ENCODE results near the gene PSMB5. TPM values are rescaled to one million over a fixed set of nuclear protein-coding genes. Genes with fewer than 3 reads are reported as not detected.

PSMB5 gene
- total and polyA plus RNA-seq, 9 of the 15 experiments (the other 6 are each of a cell fraction or from before 2014, with no cell fraction given) = 198 to 1,870 (median 269) TPM

DNA sequence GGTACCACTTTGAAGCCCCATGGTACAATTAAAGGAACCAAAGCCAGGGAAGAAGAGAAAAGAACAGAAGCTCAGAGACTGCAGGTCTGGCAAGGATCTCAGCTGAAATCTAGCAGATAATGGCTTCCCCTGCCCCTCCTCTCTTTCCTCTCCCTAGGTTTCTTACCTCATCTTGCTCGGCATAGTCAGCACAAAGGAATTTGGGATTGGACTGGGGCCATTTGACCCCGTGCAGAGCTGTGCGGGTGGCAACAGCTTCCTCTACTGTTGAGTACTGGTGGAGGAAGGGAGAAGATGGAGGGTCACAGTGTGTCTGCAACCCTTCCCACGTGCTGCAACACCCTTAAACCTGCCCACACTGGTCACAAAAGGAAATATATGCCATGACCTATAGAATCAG is 27.3 kb upstream of the PSMB5 start:
- H3K9me3 ChIP-seq (replicated peaks; ENCODE audit: control insufficient read depth, insufficient read depth, low read depth, low read length) = no peaks in the 10 kb centered on the region
- DNase-seq (ENCODE audit: extremely low read depth in 1 of 4, low spot score in 3 of 4) (no peak), ATAC-seq (no peak), FAIRE-seq (no peak)
- H3K27ac ChIP-seq (ENCODE audit: extremely low read depth, low read depth, low read length) = no peak overlapping the region; the same call in 2 of the 3 replicates
- CTCF ChIA-PET (ENCODE audit: low intra/inter-chr PET ratio) = no interaction called here
- H3K9ac ChIP-seq (ENCODE audit: insufficient read depth in 1 of 2, low read depth in 2 of 2, low read length in 2 of 2) = no peak overlapping the region
- no TSS peak for BruUV-seq (replicated peaks)
- intact Hi-C loops (cut with micrococcal nuclease) = no loop called here
- H3K9me1 ChIP-seq (ENCODE audit: control insufficient read depth, insufficient read depth, low read length) = peaks cover 5% of the 10 kb centered on the region
- H3K36me3 ChIP-seq (ENCODE audit: control insufficient read depth, insufficient read depth, low read length) = peaks cover 80% of the 10 kb centered on the region
- no peak overlapping the region for H2AFZ ChIP-seq (ENCODE audit: low read depth, low read length)
- in situ Hi-C loops (cut with MboI) = no loop called here
- WGBS (ENCODE audit: insufficient coverage, low coverage, missing lambda C conversion rate) = 25% methylated on average over 4 of the region's 4 CpGs
- peaks cover 2 to 17% of the 10 kb centered on the region in 2 experiments; a peak in 4 of 5 replicates for H3K4me1 ChIP-seq (replicated peaks in 1 of 2; ENCODE audit: control insufficient read depth in 2 of 2, insufficient read depth in 2 of 2, low read length in 2 of 2)
- H3K4me3 ChIP-seq = no peak overlapping the region
- 0 out of 2 replicates have a peak, but pooled peaks cover 2% of the 10 kb centered on the region for H4K20me1 ChIP-seq (replicated peaks; ENCODE audit: control insufficient read depth, insufficient read depth, low read length)
- POLR2A ChIA-PET = interaction anchor here (1.1 to 1.8 kb wide), 3 partner anchors 8 to 67 kb away, joined by 4 to 10 read pairs (median 5); partner anchors contain the start of genes ACIN1 and C14orf119
- no peaks in the 10 kb centered on the region for H3K27me3 ChIP-seq (ENCODE audit: control insufficient read depth in 2 of 2, insufficient read depth in 2 of 2, low read length in 2 of 2)
- peaks cover 17% of the 10 kb centered on the region for H3K79me2 ChIP-seq (ENCODE audit: control insufficient read depth, insufficient read depth, low read length)
- H3K4me2 ChIP-seq (ENCODE audit: insufficient read depth, low read length) = no peak overlapping the region
- peak; percentile 73 for TF ChIP-seq BHLHE40 (IDR thresholded peaks at IDR 0.05; ENCODE audit: low read length)
- peak; percentile 56; the same call in 1 of the 2 replicates for TF ChIP-seq JUND (IDR thresholded peaks at IDR 0.05; ENCODE audit: borderline replicate concordance, low read depth, low read length)
- TF ChIP-seq JUND (tag; IDR thresholded peaks at IDR 0.05; ENCODE audit: borderline replicate concordance, low read depth, low read length) = peak; percentile 32; the same call in 1 of the 3 replicates
- TF ChIP-seq ATF1 (CRISPR knock-in tag; IDR thresholded peaks at IDR 0.05) = no peak
- TF ChIP-seq ATF1 (tag; IDR thresholded peaks at IDR 0.05) = no peak
- TF ChIP-seq, protein P1, sequence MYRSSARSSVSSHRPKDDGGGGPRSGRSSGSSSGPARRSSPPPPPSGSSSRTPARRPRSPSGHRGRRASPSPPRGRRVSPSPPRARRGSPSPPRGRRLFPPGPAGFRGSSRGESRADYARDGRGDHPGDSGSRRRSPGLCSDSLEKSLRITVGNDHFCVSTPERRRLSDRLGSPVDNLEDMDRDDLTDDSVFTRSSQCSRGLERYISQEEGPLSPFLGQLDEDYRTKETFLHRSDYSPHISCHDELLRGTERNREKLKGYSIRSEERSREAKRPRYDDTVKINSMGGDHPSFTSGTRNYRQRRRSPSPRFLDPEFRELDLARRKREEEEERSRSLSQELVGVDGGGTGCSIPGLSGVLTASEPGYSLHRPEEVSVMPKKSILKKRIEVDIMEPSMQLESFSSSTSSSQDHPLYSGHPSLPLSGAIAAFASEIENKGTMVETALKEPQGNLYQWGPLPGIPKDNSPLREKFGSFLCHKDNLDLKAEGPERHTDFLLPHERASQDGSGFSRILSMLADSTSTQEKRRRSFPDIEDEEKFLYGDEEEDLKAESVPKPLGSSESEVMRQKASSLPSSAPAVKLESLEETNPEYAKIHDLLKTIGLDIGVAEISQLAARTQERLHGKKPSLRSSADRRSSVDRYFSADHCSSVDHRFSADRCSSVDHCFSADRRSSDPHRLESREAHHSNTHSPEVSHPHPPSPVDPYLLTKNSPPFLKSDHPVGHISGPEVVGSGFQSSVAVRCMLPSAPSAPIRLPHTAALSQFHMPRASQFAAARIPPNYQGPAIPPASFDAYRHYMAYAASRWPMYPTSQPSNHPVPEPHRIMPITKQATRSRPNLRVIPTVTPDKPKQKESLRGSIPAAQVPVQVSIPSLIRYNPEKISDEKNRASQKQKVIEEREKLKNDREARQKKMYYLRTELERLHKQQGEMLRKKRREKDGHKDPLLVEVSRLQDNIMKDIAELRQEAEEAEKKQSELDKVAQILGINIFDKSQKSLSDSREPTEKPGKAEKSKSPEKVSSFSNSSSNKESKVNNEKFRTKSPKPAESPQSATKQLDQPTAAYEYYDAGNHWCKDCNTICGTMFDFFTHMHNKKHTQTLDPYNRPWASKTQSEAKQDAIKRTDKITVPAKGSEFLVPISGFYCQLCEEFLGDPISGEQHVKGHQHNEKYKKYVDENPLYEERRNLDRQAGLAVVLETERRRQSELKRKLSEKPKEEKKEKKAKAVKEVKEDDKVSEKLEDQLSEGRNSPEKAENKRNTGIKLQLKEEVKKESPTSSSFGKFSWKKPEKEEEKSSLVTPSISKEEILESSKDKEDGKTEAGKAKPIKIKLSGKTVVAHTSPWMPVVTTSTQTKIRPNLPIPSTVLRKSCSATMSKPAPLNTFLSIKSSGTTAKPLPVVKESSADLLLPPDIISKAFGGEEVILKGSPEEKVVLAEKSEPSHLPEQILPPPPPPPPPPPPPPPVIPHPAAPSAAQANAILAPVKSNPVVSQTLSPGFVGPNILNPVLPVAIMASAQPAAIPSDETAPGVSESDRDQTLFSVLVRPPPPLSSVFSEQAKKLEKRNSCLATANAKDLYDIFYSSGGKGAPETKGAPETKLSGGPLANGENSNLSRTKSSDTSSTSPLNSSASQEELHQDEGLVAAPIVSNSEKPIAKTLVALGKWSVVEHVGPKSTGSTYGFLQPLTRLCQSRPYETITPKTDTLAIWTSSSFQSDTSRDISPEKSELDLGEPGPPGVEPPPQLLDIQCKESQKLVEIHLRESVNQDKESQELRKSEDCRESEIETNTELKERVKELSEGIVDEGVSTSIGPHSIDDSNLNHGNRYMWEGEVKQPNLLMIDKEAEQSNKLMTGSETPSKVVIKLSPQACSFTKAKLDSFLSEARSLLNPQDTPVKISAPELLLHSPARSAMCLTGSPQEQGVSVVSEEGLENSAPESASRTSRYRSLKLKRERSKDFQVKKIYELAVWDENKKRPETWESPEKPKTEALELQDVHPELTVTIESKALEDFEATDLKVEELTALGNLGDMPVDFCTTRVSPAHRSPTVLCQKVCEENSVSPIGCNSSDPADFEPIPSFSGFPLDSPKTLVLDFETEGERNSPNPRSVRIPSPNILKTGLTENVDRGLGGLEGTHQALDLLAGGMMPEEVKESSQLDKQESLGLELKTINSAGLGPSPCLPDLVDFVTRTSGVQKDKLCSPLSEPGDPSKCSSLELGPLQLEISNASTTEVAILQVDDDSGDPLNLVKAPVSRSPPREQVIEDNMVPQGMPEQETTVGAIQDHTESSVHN (IDR thresholded peaks at IDR 0.05; ENCODE audit: borderline replicate concordance in 1 of 2, low read depth in 1 of 2) = no peak
- TF ChIP-seq SP1 (CRISPR knock-in tag; IDR thresholded peaks at IDR 0.05) = no peak
- TF ChIP-seq, protein P2, sequence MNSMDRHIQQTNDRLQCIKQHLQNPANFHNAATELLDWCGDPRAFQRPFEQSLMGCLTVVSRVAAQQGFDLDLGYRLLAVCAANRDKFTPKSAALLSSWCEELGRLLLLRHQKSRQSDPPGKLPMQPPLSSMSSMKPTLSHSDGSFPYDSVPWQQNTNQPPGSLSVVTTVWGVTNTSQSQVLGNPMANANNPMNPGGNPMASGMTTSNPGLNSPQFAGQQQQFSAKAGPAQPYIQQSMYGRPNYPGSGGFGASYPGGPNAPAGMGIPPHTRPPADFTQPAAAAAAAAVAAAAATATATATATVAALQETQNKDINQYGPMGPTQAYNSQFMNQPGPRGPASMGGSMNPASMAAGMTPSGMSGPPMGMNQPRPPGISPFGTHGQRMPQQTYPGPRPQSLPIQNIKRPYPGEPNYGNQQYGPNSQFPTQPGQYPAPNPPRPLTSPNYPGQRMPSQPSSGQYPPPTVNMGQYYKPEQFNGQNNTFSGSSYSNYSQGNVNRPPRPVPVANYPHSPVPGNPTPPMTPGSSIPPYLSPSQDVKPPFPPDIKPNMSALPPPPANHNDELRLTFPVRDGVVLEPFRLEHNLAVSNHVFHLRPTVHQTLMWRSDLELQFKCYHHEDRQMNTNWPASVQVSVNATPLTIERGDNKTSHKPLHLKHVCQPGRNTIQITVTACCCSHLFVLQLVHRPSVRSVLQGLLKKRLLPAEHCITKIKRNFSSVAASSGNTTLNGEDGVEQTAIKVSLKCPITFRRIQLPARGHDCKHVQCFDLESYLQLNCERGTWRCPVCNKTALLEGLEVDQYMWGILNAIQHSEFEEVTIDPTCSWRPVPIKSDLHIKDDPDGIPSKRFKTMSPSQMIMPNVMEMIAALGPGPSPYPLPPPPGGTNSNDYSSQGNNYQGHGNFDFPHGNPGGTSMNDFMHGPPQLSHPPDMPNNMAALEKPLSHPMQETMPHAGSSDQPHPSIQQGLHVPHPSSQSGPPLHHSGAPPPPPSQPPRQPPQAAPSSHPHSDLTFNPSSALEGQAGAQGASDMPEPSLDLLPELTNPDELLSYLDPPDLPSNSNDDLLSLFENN (IDR thresholded peaks at IDR 0.05; ENCODE audit: low read depth in 2 of 2, low read length in 2 of 2) = no peak
